Measurements from ENCODE around the gene TFEC.

GRCh38 chr7:115968171-115968570, 62.4 kb downstream of the TFEC start:
- TF ChIP-seq ZNF274 (IDR thresholded peaks at IDR 0.05; ENCODE audit: low read depth, low read length) (no peak), YY1 (IDR thresholded peaks at IDR 0.05; ENCODE audit: insufficient read depth, insufficient read length) (no peak)
